OCI-M2 (cell line): ENCODE measurements around the gene PER3.
"Not testable (repeated sequence)": the region's sequence is repeated elsewhere in the genome, so short reads cannot be mapped to it uniquely, and the experiment has no call there.

ENCODE experiments used
- DNase-seq: peaks from one replicate; lab custom pipeline; 2025; ENCODE audit not compliant: unreplicated experiment; lab: John Stamatoyannopoulos, UW

Gene PER3

GRCh38 chr1:7778133-7778628 lies 5.9 kb upstream of the PER3 start:
- DNase-seq, result no peak

GRCh38 chr1:7780976-7781375 lies 3.1 kb upstream of the PER3 start:
- no peak for DNase-seq

DNA sequence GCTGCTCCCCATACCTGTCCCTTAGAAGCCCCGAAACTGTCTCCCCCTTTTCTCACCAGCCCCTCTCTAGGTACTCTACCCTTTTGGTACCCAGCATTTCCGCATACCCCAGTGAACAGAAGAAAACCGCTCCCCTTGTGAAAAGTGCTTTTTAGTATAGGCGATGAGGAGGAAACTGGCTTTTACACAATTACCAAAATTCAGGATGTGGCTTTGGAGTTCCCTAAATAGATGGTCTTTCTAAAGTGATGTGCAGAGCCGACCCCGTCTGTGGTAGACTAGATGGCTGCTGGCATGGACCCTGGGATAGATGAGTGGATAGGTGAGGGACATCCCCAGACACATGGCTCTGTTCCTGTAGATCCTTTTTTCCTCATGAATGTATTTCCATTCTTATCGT lies 2.6 kb upstream of the PER3 start:
- no peak for DNase-seq

GRCh38 chr1:7781923-7782495 lies 2.1 kb upstream of the PER3 start:
- DNase-seq, result no peak

DNA sequence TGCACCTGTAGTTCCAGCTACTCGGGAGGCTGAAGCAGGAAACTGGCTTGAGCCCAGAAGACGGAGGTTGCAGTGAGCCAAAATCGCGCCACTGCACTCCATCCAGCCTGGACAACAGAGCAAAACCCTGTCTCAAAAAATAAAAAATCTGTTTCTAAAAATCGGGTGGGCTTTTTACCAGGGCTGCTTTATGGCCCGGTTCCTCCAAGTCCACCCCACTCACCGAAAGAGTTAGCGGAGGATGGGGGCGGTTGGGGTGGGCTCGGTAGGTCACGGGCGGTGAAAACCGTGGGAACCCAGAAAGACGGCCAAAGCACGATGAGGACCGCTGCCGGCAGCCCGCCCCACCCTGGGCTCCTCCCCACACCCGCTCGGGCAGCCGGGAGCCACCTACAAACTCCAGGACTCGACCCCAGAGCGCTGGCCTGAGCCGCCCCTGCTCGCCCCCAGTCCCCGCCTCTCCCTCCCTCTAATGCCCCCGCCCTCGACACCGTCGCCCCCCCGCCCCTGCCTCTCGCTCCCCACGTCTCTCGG lies 846 bp upstream of the PER3 start:
- DNase-seq, result no peak

- DNase-seq, result no peak
These were observed 491 bp downstream of the PER3 start for GRCh38 chr1:7784492-7785071.

GRCh38 chr1:7785108-7785507 lies 1.0 kb downstream of the PER3 start:
- DNase-seq, result no peak

- no peak for DNase-seq
These were observed 2.7 kb downstream of the PER3 start for GRCh38 chr1:7786795-7787194.

DNA sequence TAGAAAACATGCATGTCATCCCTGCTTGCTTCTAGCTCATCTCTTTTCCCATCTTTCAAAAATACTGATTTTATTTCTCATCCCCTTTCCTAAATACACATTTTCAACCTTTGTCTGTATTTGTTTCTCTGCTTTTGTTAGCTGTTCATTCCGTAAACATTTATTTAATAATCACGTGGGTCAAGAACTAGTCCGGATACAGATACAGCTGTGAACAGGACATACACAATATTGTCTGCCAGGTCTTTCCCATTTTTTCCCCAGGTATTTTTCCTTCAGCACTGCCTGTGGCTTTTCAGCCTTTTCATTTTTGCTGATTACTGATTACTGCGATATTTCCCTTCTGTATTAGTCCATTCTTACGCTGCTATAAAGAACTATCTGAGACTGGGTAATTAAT lies 5.7 kb downstream of the PER3 start:
- no peak for DNase-seq

GRCh38 chr1:7791027-7791426 lies 6.9 kb downstream of the PER3 start:
- not testable (repeated sequence) for DNase-seq

GRCh38 chr1:7795406-7795805 lies 11.3 kb downstream of the PER3 start:
- no peak for DNase-seq

- DNase-seq, result no peak
These were observed 21.4 kb downstream of the PER3 start for GRCh38 chr1:7805460-7805859.

- DNase-seq, result no peak
These were observed 24.3 kb downstream of the PER3 start for GRCh38 chr1:7808253-7808844.

- no peak for DNase-seq
These were observed 25.7 kb downstream of the PER3 start for GRCh38 chr1:7809742-7810141.

DNA sequence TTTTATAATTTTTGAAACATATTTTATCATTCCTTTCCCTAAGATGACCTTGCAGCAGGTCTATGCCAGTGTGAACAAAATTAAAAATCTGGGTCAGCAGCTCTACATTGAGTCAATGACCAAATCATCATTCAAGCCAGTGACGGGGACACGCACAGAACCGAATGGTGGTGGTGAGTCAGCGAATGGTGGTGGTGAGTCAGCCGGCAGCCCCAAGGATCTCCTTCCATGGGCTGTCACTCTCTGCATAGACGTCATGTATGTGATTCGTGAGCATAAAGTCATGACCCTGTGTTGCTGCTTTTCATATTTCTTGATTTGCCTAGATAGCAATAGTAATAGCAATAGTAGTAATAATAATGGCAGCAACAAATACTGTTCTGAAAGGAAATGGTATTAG lies 26.3 kb downstream of the PER3 start:
- DNase-seq, result no peak

- no peak for DNase-seq
These were observed 27.4 kb downstream of the PER3 start for GRCh38 chr1:7811476-7811875.

GRCh38 chr1:7813677-7814373 lies 29.7 kb downstream of the PER3 start:
- no peak for DNase-seq

GRCh38 chr1:7821282-7821681 lies 37.2 kb downstream of the PER3 start:
- no peak for DNase-seq

GRCh38 chr1:7824701-7825100 lies 40.6 kb downstream of the PER3 start:
- no peak for DNase-seq

DNA sequence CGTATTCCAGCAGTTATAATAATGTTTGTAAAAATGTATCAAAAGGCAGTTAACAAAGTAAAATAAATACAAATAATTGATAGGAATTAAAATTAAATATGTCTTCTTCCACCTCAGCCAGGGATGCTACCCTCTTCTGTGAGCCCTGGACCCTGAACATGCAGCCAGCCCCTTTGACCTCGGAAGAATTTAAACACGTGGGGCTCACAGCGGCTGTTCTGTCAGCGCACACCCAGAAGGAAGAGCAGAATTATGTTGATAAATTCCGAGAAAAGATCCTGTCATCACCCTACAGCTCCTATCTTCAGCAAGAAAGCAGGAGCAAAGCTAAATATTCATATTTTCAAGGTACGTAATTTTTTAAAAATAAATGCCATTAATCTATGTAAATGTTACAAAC lies 42.3 kb downstream of the PER3 start:
- no peak for DNase-seq

GRCh38 chr1:7827126-7827955 lies 43.2 kb downstream of the PER3 start:
- no peak for DNase-seq
